Camera-type eye (tissue), 1 donor: ENCODE measurements around the gene HS3ST5. TPM values are rescaled to one million over a fixed set of nuclear protein-coding genes. Genes with fewer than 3 reads are reported as not detected.

Experiments used
- total RNA-seq: library from RNA; depleted of rRNA; stranded (reverse); fragments of >200 nt; gene quantifications from one replicate; pipeline ENCODE4 v1.2.3, GENCODE V29; 2014

The HS3ST5 gene
- total RNA-seq, result 2.7 TPM

GRCh38 chr6:114342826-114343781 is at the start of gene HS3ST5:
Gene HS3ST5, minus strand, starts transcription at chr6:114343023. Its CDS starts 280,178 bp downstream, at chr6:114062845.

